Esophagus muscularis mucosa (tissue), 4 donors: ENCODE data around the gene IRX1. TPM values are rescaled to one million over a fixed set of nuclear protein-coding genes. Genes with fewer than 3 reads are reported as not detected.

ENCODE experiments used
- DNase-seq: peaks from one replicate; pipeline ENCODE4 v3.0.0-alpha.2; 2017; ENCODE audit errors: extremely low spot score
- H3K27ac ChIP-seq, 4 donors: fragments of 200-600 bp; sonication (generic); replicated peaks in 1 of 4; 1 replicate in 3 of 4; 2 replicates in 1 of 4; pipeline ENCODE4 v1.5.1; 2016 to 2019; ENCODE audit warnings: mild to moderate bottlenecking in 1 of 4
- H3K27me3 ChIP-seq, 4 donors: fragments of 200-600 bp; sonication (generic); one replicate each; pipeline versions ENCODE4 v1.5.1 to v1.6.0; 2016 to 2019
- H3K36me3 ChIP-seq, 4 donors: fragments of 200-600 bp; sonication (generic); one replicate each; pipeline ENCODE4 v1.5.1; 2016 to 2019
- H3K4me1 ChIP-seq, 4 donors: fragments of 200-600 bp; sonication (generic); one replicate each; pipeline ENCODE4 v1.5.1; 2016 to 2019
- H3K4me3 ChIP-seq, 4 donors: fragments of 200-600 bp; sonication (generic); 1 replicate in 2 of 4; 2 replicates in 2 of 4; pipeline ENCODE4 v1.5.1; 2016 to 2019; ENCODE audit warnings: mild to moderate bottlenecking in 4 of 4, moderate library complexity in 1 of 4
- H3K9me3 ChIP-seq, 4 donors: fragments of 200-600 bp; sonication (generic); 1 replicate in 3 of 4; 2 replicates in 1 of 4; pipeline ENCODE4 v1.5.1; 2016 to 2019
- CTCF ChIP-seq, 3 experiments: fragments of 200-600 bp in 2 of 3; fragments of 450-650 bp in 1 of 3; sonication (generic) in 2 of 3; IDR thresholded peaks; one replicate each; pipeline ENCODE4 v1.5.1; 2017 to 2019; ENCODE audit warnings: antibody characterized with exemption in 3 of 3, mild to moderate bottlenecking in 2 of 3, moderate library complexity in 1 of 3
- EP300 ChIP-seq: sonication (generic); formaldehyde crosslinking; IDR thresholded peaks from one replicate; pipeline ENCODE4 v1.6.1; 2017; ENCODE audit warnings: antibody characterized with exemption
- POLR2A ChIP-seq: fragments of 450-650 bp; IDR thresholded peaks from one replicate; pipeline ENCODE4 v1.6.1; 2017; ENCODE audit warnings: antibody characterized with exemption, moderate library complexity, mild to moderate bottlenecking, low read depth
- POLR2AphosphoS5 ChIP-seq, 2 donors: sonication (generic); formaldehyde crosslinking; IDR thresholded peaks; one replicate each; pipeline ENCODE4 v1.6.1; 2017; ENCODE audit warnings: antibody characterized with exemption in 2 of 2
- WGBS: methylation state at CpG from one replicate; pipeline ENCODE4 v1.1.5; 2018; 5-methylcytosine and 5-hydroxymethylcytosine counted together
- intact Hi-C: fragments of 100-400 bp; cut with DNase I; formaldehyde crosslinking; loops from one replicate; pipeline ENCODE4 v1.15.1; 2023
- total RNA-seq, 4 donors: library from RNA; depleted of rRNA; stranded (reverse); fragments of >200 nt; gene quantifications; one replicate each; pipeline versions ENCODE4 v1.1.0 to v1.2.1, GENCODE V29; 2016

Gene IRX1
- total RNA-seq, 4 donors from 2014 or later, result 0.17 TPM; not detected in 3

DNA sequence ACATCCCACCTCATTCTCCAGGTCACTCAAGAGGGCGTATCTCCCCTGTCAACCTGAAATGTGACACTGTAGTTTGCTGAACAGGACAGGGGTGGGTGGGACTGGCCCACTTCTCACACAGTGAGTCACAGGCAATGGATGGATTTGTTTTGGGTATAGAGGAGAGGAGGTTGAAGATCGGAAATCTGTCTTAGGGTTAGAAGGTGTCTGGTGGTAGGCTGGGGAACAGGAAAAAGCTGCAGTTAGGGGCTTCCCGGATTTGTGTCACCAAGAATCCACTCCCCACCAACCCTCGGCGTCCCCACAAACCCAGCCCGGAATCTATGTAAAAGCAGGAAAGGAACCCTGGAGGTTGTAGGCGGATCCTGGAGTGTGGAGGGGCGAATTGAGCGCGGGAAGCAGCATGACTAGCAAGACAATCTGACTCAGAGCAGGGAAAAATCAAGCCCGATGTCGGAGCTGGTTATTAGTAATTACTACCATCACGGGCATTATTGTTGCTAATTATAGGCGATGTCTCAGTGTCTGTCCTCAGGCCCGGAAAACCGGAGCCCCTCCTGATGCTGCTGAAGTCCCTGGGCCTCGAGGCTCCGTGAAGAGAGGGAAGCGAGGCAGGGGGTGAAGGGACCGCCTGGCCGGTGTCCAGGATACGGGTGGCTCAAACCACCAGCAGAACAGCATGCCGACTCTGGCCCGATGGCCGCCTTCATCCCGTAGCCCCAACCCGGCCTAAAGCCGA lies 1.7 kb upstream of the IRX1 start:
- Histone ChIP-seq H3K27ac (no peak overlapping the region), H3K9me3 (no peaks in the 10 kb centered on the region), H3K4me3 (peak overlapping the region; percentile 30 to 45 (median 36)), H3K27me3 (peaks cover 0 to 100% (median 59%) of the 10 kb centered on the region in 4 donors), H3K4me1 (peaks cover 14 to 61% (median 40%) of the 10 kb centered on the region in 4 donors), H3K36me3 (no peaks in the 10 kb centered on the region)
- no peak for DNase-seq
- intact Hi-C loops, result no loop called here
- no peak for TF ChIP-seq POLR2AphosphoS5 (IDR thresholded peaks at IDR 0.05)
- TF ChIP-seq POLR2A, result no peak
- TF ChIP-seq EP300, result no peak
- no peak for TF ChIP-seq CTCF (IDR thresholded peaks at IDR 0.05)
- WGBS, result 0% methylated on average over 12 of the region's 28 CpGs

DNA sequence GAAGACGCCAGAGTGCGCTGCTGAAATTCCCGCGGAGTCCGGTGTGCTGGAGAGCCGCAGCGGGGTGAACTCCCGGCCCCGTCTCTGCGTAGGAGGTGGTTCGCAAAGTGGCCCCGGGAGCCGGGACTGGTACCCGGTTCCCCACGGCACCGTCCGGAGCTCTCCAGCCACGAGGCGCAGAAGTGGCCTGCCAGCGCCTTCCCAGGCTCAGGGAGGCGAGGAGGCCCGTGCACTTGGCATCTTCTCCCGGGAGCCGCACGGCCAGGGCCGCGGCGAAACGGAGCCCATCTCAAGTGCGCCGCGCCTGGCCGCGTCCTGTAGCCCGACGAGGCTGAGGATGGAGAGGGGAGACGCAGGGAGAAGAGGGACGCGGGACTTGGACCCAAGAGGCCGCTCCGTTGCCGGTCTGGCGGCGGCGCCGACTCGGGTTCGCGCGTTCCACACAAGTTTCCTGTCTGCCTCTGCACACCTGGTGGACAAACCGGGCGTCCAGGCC lies 1.1 kb upstream of the IRX1 start:
- no peaks in the 10 kb centered on the region for H3K9me3 ChIP-seq
- H3K27me3 ChIP-seq, result peaks cover 0 to 100% (median 63%) of the 10 kb centered on the region in 4 donors
- peaks cover 14 to 65% (median 43%) of the 10 kb centered on the region in 4 donors for H3K4me1 ChIP-seq
- H3K4me3 ChIP-seq, result peak overlapping the region; percentile 30 to 45 (median 36)
- TF ChIP-seq POLR2AphosphoS5 (IDR thresholded peaks at IDR 0.05) (no peak), EP300 (no peak), POLR2A (no peak), CTCF (IDR thresholded peaks at IDR 0.05) (no peak)
- intact Hi-C loops, result no loop called here
- 0% methylated on average over 2 of the region's 52 CpGs for WGBS
- H3K36me3 ChIP-seq, result no peaks in the 10 kb centered on the region
- no peak overlapping the region for H3K27ac ChIP-seq
- no peak for DNase-seq

- DNase-seq, result no peak
- Histone ChIP-seq H3K9me3 (no peaks in the 10 kb centered on the region), H3K36me3 (no peaks in the 10 kb centered on the region), H3K4me1 (peaks cover 14 to 70% (median 50%) of the 10 kb centered on the region in 4 donors), H3K27me3 (peaks cover 0 to 100% (median 68%) of the 10 kb centered on the region in 4 donors), H3K27ac (no peak overlapping the region), H3K4me3 (peak overlapping the region in 2 of 4 donors; percentile 24 to 45)
- 8% methylated on average over 20 of the region's 63 CpGs for WGBS
- intact Hi-C loops, result no loop called here
- no peak for TF ChIP-seq CTCF (IDR thresholded peaks at IDR 0.05)
- no peak for TF ChIP-seq POLR2AphosphoS5 (IDR thresholded peaks at IDR 0.05)
- TF ChIP-seq EP300, result no peak
- no peak for TF ChIP-seq POLR2A
Measured at GRCh38 chr5:3596261-3596825, 711 bp downstream of the IRX1 start.

DNA sequence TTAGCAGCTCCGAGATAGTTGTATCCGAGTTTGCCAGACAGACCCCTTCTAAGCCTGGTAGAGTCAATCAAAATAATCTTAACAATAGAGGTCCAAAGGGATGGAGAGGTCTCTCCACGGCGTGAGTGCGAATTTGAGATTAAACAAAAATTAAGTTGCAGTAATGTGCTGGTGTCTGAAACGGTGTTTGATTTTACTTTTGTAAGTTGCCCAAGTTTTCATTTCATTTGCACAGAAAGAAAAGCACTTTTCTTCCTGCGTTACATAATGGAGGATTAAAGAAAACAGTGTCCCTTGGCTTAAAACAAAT lies 1.2 kb downstream of the IRX1 start:
- Histone ChIP-seq H3K27ac (no peak overlapping the region), H3K27me3 (peaks cover 0 to 100% (median 69%) of the 10 kb centered on the region in 4 donors), H3K4me1 (peaks cover 16 to 70% (median 49%) of the 10 kb centered on the region in 4 donors), H3K36me3 (no peaks in the 10 kb centered on the region), H3K9me3 (no peaks in the 10 kb centered on the region), H3K4me3 (peak overlapping the region in 2 of 4 donors; percentile 24 to 45)
- 17% methylated on average over 7 of the region's 7 CpGs for WGBS
- TF ChIP-seq POLR2A (no peak), POLR2AphosphoS5 (IDR thresholded peaks at IDR 0.05) (no peak), EP300 (no peak), CTCF (IDR thresholded peaks at IDR 0.05) (no peak)
- DNase-seq, result no peak
- intact Hi-C loops, result no loop called here
